ENCODE results near the gene DCDC2C.

Gene DCDC2C

DNA sequence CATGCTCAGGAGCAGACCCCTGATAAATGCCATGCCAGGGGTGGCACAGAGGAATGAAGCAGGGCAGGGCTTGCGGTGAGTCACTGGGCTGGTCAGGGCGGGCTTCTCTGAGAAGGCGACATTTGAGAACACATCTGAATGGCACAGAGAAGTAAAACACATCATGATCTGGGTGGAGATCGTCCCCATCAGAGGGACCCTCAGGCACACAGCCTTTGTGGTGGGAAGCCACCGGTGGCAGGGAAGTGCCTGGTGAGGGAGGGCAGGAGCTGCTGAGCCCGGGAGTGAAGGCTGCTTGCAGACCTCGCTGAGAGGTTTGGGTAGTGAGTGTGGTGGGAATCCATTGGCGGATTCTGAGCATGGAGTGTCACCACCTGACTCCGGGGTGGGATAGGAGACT lies 44.5 kb downstream of the DCDC2C start:
- DNase-seq: no peak

DNA sequence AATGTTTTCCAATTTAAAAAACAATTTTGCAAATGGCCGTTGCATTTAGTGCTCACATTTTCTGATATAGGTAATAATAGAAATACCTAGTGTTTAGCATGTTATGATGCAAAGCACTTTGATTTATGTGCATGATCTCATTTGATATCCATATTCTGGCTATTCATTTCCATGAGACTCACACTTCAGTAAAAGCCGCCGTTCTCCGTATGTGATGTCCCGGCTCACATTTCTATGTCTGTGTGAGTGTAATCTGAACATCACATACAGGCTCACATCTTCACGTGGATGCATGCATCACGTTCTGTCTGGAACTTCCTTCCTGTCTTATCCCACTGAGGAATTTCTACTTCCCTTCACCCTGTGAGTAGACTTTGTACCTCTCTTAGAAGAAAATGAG lies 45.8 kb downstream of the DCDC2C start:
- no peak for DNase-seq

DNA sequence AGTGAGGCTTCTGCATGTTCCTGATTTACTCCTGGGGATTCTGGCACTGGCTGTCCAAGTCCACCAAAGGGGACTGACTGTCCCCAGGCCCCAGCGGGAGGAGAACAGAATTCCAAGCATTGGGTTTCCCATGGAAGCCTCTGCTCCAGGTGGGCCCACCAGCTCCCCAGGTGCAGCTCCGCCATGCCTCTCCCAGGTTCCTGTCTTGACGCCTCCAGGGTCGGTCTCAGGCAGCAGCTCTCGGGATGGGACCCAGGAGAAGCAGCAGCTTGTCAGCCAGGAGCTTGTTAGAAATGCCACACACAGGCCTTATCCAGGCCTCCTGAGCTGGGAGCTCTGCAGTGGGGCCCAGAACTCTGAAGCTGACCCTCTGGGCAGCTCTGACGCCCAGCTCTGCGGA lies 47.9 kb downstream of the DCDC2C start:
- no peak for DNase-seq

- no peak for DNase-seq
Observed at GRCh38 chr2:3751806-3752205, 48.4 kb downstream of the DCDC2C start.

- no peak for DNase-seq
Observed at GRCh38 chr2:3752376-3752775, 49.0 kb downstream of the DCDC2C start.

- no peak for DNase-seq
Observed at GRCh38 chr2:3753561-3753960, 50.2 kb downstream of the DCDC2C start.

DNA sequence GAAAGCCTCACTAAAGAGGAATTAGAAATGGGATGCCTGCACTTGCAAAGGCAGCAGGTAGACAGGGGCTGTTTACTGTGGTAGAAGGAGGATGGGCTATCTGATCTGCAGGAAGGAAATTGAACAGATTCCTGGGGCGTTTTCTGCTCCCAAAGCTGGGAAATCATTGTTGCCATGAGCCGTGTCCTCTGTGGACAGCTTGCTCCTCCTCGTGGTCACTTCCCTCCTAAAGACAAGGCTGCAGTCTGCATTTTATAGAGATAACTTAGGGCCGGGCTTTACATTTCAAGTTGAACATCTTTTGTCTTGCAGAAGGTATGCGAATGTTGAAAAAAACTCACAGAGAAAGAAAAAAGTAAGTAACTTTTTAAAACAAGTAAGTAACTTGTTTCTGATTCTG lies 50.9 kb downstream of the DCDC2C start:
- no peak for DNase-seq

GRCh38 chr2:3754795-3755194 lies 51.4 kb downstream of the DCDC2C start:
- no peak for DNase-seq

GRCh38 chr2:3755277-3755676 lies 51.9 kb downstream of the DCDC2C start:
- DNase-seq: no peak

- DNase-seq: no peak
Observed at GRCh38 chr2:3756306-3756705, 52.9 kb downstream of the DCDC2C start.

DNA sequence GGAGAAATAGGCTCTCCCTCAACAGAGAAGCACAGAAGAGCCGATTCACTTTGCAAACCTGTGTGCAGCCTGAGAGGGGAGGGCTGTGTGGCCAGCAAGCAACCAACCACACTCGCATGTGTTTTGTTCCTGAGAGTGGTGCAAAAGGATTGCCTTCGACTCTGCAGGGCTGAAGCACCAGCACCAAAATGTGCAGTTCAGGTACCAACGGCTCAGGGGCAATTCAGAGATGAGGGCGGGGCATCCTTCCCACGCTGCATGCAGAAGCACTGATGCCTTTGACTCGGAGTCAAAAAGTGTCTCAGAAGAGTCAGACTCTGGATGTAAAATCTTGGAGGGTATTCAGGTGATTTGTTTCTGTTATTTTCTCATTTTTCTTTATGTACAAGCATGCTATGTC lies 55.5 kb downstream of the DCDC2C start:
- DNase-seq: no peak

DNA sequence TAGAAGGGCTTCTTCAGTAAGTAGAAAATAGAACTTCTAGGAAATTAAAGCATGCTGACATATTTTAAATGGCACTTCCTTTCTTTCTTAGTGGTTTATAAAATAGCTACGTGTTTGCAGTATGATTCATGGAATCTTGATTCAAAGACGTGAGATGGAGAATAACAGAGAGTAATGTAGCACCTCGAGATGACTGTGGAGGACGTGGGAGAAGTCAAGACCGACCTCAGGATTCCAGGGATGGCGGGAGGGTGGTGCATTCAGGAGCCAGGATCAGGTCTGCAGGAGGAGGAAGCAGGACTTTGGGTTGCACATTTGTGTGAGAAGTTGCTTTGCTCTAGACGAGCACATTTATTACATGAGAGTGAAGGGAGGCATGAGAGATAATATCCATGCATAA lies 56.0 kb downstream of the DCDC2C start:
- DNase-seq: no peak

GRCh38 chr2:3759761-3760160 lies 56.4 kb downstream of the DCDC2C start:
- no peak for DNase-seq

- no peak for DNase-seq
Observed at GRCh38 chr2:3761272-3761671, 57.9 kb downstream of the DCDC2C start.

DNA sequence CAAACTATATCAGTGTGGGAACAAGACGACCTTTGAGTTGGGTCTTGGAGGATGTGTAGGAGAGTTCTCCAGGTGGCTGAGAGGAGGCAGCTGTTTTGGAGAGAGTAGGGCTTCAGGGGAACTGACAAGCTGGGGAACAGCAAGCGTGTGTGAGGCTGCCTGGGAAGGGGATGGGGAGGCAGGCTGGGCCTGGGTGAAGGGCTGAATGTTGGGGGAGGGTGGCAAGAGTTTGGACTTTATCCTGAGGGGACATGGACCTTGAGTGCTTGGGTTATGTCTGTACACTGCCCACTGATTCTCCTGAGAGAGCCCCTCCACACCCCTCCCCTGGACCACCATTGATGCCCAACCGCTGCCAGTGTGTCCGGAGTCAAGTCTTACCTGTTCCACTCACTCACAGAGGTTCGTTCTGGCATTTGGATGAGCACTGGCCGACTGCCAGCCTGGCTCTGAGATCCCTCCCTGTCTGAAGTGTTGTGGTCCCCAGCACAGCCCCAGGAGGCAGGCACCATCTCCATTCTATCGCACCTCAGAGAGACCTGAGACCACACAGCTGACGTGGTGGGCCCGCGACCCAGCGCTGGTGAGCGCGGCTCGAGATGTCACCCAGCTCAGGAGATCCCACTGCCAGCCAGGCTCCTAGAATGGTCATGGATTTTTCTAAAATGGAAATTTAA lies 59.5 kb downstream of the DCDC2C start:
- peak; percentile 15 for DNase-seq

- DNase-seq: peak; percentile 17
Observed at GRCh38 chr2:3766824-3767223, 63.4 kb downstream of the DCDC2C start.

DNA sequence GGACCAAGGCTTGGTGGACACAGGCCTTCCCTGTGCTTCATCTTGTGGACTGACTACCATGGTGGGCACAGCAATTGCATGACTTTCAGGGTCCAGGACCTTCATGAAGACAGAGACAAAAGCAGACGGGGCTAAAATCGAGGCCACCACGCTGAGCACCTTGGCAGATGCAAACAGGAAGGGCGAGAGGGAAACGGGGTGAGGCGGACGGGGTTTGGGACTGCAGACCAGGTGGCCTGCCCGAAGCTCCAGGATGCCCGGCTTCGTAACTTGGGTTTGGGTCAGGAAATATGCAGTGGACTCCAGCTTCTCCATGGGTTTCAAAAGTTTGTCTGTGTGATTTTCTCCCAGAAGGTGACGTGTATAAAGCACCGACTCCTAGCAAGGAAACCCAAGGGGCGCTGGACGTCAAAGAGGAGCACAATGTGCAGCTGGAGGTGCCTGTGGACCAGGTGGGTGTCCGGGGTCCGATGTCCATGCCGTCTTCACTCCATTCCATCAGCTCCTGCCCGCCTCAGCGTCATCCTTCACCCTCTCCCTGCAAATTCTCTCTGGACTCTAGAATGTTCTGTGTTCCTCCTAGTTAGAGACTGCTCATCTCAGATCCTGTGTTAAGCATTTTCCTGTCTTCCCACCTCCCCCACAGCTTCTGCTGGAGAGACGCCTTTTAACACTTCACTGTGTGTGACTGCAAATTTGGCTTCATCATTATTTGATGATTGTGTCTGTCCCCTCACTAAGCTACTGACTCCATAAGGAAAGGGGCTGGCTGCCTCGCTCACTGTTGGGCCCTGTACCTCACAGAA lies 65.8 kb downstream of the DCDC2C start:
- no peak for DNase-seq

DNA sequence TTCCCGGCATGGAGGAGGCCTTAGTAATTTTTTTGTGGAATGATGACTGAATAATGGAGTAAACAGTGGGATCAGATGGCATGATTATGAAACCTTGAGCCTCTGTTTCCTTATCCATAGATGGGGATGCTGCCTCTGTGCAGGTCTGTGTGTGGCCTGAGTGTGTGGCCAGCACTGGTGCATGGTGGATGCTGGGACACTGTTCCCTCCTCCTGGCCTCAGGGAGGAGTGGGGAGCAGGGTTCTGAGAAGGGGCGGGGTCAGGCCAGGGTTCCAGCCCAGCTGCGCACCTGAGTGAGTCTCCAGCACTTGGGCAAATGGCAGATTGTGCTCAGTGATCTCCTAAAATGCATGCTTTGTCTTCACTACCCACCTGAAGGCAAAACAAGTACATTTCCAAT lies 66.4 kb downstream of the DCDC2C start:
- DNase-seq: no peak

- no peak for DNase-seq
Observed at GRCh38 chr2:3770724-3771415, 67.5 kb downstream of the DCDC2C start.

DNA sequence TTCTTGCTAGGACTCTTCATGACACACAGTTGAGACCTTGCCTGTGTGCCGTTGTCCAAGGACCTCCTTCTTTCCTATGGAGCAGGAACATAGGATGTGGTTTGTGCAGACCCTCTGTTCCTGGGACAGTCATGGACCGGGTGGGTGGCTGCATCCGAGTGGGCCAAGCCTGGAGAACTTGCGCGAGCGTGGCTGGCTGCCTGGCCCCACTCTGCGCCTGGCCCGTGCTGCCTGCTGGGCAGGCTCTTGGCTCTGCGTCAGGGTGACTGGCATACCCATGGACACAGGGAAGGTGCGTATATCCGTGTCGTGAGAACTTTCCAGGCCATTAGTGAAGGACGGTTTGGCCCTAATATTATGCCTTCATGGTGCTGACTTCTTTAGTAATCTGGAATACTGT lies 68.2 kb downstream of the DCDC2C start:
- no peak for DNase-seq

GRCh38 chr2:3774336-3774735 lies 71.0 kb downstream of the DCDC2C start:
- DNase-seq: no peak

GRCh38 chr2:3776311-3776710 lies 72.9 kb downstream of the DCDC2C start:
- DNase-seq: no peak

DNA sequence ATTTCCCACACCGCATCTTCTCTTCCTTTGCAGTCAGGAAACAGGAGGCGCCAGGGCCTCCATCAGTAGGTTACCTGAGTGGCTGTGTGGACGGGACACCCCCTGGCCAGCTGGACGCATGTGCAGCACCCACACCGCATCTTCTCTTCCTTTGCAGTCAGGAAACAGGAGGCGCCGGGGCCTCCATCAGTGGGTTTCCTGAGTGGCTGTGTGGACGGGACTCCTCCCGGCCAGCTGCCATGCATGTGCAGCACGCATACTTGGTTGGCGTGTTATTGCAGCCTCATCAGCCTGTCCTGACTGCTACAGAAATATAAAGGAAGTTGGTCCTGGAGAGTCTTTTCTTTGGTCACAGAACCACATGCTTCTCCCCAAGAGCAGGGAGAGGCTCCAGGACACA lies 74.6 kb downstream of the DCDC2C start:
- DNase-seq: no peak

- no peak for DNase-seq
Observed at GRCh38 chr2:3778851-3779495, 75.6 kb downstream of the DCDC2C start.
